ES-I3 (cell line): ENCODE results near the gene PELI3.
"Not testable (repeated sequence)": the region's sequence is repeated elsewhere in the genome, so short reads cannot be mapped to it uniquely, and the experiment has no call there.

Experiments used
- H3K36me3 ChIP-seq: 2 replicates; pipeline ENCODE4 v1.6.1; 2013; ENCODE audit warnings: mild to moderate bottlenecking, low read length, control low read depth, moderate library complexity; ENCODE audit not compliant: insufficient read depth
- H3K4me1 ChIP-seq: 2 replicates; pipeline ENCODE4 v1.6.1; 2013; ENCODE audit warnings: mild to moderate bottlenecking, control low read depth, low read length; ENCODE audit not compliant: insufficient read depth
- H3K9ac ChIP-seq: 2 replicates; pipeline ENCODE4 v1.6.1; 2013; ENCODE audit warnings: low read depth, mild to moderate bottlenecking, low read length, moderate library complexity
- H3K9me3 ChIP-seq: 2 replicates; pipeline ENCODE4 v1.6.1; 2013; ENCODE audit warnings: mild to moderate bottlenecking, low read length, moderate library complexity; ENCODE audit not compliant: control insufficient read depth, insufficient read depth

Gene PELI3

GRCh38 chr11:66432597-66432996 is 34.1 kb upstream of the PELI3 start:
- no peaks in the 10 kb centered on the region for H3K4me1 ChIP-seq
- no peaks in the 10 kb centered on the region for H3K9me3 ChIP-seq
- H3K9ac ChIP-seq = no peak overlapping the region
- peaks cover 10% of the 10 kb centered on the region; the same call in 1 of the 2 replicates for H3K36me3 ChIP-seq

- Histone ChIP-seq H3K36me3 (peaks cover 10% of the 10 kb centered on the region; the same call in 1 of the 2 replicates), H3K9ac (peak overlapping the region; percentile 84), H3K9me3 (peaks cover 3% of the 10 kb centered on the region; the same call in 1 of the 2 replicates), H3K4me1 (no peaks in the 10 kb centered on the region)
These were observed 28.7 kb upstream of the PELI3 start for GRCh38 chr11:66437979-66438503.

DNA sequence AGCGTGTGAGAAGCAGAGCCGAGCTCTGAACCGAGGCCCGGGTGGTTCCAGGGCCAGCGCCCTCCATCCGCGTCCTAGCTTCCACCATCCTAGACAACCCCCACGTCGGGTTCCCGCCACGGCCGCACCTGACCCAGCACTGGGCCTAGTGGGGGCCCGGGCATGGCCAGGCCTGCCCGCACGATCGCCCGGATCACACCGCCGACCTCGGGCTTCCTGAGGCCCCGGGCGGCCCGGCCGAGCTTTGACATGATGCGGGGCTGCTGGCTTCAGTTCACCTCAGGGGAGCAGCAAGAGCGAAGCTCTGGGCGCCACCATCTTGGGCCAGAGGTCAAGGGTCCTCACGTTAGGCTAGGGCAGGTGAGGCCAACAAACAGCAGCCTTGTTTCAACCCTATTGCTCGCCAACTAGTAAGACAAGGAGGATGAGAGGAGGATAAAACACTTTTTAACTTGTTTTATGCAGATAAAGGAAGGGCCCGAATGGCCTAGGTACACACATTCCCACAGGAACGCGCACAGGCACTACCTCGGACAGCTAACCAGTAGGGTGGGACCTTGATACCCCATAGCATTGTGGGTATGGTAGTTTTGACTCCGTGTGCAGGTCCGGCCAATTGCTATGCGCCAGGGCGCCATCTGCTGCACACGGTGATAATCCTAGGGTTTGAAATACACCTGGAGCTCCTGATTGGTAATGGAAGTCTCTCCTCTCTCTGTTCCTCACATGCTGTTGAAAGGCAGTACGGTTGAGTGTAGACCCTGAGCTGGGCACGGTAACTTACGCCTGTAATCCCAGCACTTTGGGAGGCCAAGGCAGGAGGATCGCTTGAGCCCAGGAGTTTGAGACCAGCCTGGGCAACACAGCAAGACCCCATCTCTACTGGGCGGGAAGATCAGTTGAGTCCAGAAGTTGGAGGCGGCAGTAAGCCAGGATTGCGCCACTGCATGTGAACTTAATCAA is 27.9 kb upstream of the PELI3 start, which contains the start of gene MRPL11:
Gene MRPL11, minus strand, starts transcription at position 345 of the 963 bp plus-strand sequence. Its CDS starts 94 bp downstream, at position 251.
- peaks cover 10% of the 10 kb centered on the region; the same call in 1 of the 2 replicates for H3K36me3 ChIP-seq
- H3K9ac ChIP-seq = peak within 1 kb of the TSS; percentile 84
- H3K4me1 ChIP-seq = no peaks in the 10 kb centered on the region

GRCh38 chr11:66440101-66440939 is 26.4 kb upstream of the PELI3 start:
- H3K9ac ChIP-seq, H3K36me3 ChIP-seq, H3K4me1 ChIP-seq, H3K9me3 ChIP-seq: not testable (repeated sequence)

More for the DNA sequence above, 27.9 kb upstream of the PELI3 start, which contains the start of gene MRPL11:
- peaks cover 7% of the 10 kb centered on the region for H3K9me3 ChIP-seq

DNA sequence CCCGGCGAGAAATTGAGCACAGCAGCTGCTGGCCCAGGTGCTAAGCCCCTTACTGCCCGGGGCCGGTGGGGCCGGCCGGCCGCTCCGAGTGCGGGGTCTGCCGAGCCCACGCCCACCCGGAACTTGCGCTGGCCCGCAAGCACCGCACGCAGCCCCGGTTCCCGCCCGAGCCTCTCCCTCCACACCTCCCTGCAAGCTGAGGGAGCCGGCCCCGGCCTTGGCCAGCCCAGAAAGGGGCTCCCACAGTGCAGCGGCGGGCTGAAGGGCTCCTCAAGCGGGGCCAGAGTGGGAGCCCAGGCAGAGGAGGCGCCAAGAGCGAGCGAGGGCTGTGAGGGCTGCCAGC is 25.8 kb upstream of the PELI3 start:
- not testable (repeated sequence) for H3K4me1 ChIP-seq, H3K36me3 ChIP-seq, H3K9me3 ChIP-seq, H3K9ac ChIP-seq

GRCh38 chr11:66443602-66444001 is 23.1 kb upstream of the PELI3 start:
- no peak overlapping the region for H3K9ac ChIP-seq
- peaks cover 7% of the 10 kb centered on the region for H3K9me3 ChIP-seq
- H3K36me3 ChIP-seq = no peaks in the 10 kb centered on the region
- no peaks in the 10 kb centered on the region for H3K4me1 ChIP-seq

- Histone ChIP-seq H3K9me3 (peaks cover 7% of the 10 kb centered on the region), H3K9ac (no peak overlapping the region), H3K4me1 (no peaks in the 10 kb centered on the region), H3K36me3 (no peaks in the 10 kb centered on the region)
These were observed 19.7 kb upstream of the PELI3 start for GRCh38 chr11:66447012-66447411.

GRCh38 chr11:66448523-66448922 is 18.2 kb upstream of the PELI3 start:
- Histone ChIP-seq H3K36me3 (no peaks in the 10 kb centered on the region), H3K4me1 (no peaks in the 10 kb centered on the region), H3K9ac (no peak overlapping the region), H3K9me3 (peaks cover under 1% of the 10 kb centered on the region)

DNA sequence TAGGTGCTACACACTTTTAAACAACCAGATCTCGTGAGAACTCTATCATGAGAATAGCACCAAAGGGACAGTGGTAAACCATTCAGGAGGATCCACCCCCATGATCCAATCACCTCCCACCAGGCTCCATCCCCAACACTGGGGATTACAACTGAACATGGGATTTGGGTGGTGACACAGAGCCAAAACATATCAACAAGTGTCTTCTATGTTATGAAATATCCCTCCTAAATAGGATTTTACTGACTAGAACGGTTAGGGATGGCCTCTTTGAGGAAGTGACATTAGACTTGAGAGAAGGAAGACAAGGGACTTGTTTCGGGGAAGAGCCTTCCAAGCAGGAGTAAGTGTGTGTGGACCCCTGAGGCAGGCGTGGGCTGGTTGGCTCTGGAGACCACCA is 16.1 kb upstream of the PELI3 start:
- no peaks in the 10 kb centered on the region for H3K4me1 ChIP-seq
- H3K36me3 ChIP-seq = no peaks in the 10 kb centered on the region
- no peak overlapping the region for H3K9ac ChIP-seq
- H3K9me3 ChIP-seq = no peaks in the 10 kb centered on the region

DNA sequence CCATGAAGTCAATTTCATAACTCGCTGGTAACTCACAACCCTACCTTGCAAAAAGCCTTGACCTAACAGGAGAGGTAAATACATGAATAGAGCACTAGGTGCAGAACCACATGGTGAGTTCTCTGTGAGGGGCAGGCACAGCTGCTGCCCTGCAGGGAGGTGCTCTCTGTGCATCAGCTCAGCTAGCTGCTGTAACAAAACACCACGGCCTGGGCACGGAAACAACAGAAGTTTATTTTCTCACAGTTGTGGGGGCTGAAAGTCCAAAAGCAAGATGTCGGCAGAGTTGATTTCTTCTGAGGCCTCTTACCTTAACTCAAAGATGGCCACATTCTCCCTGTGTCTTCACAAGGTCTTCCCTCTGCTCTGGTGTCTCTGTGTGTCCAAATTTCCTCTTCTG is 15.0 kb upstream of the PELI3 start:
- no peaks in the 10 kb centered on the region for H3K4me1 ChIP-seq
- H3K9me3 ChIP-seq = no peaks in the 10 kb centered on the region
- no peaks in the 10 kb centered on the region for H3K36me3 ChIP-seq
- no peak overlapping the region for H3K9ac ChIP-seq

GRCh38 chr11:66454247-66454646 is 12.5 kb upstream of the PELI3 start:
- no peak overlapping the region for H3K9ac ChIP-seq
- no peaks in the 10 kb centered on the region for H3K4me1 ChIP-seq
- no peaks in the 10 kb centered on the region for H3K36me3 ChIP-seq
- no peaks in the 10 kb centered on the region for H3K9me3 ChIP-seq

- Histone ChIP-seq H3K36me3 (no peaks in the 10 kb centered on the region), H3K4me1 (no peaks in the 10 kb centered on the region), H3K9me3 (no peaks in the 10 kb centered on the region), H3K9ac (no peak overlapping the region)
These were observed 11.9 kb upstream of the PELI3 start for GRCh38 chr11:66454828-66455227.

DNA sequence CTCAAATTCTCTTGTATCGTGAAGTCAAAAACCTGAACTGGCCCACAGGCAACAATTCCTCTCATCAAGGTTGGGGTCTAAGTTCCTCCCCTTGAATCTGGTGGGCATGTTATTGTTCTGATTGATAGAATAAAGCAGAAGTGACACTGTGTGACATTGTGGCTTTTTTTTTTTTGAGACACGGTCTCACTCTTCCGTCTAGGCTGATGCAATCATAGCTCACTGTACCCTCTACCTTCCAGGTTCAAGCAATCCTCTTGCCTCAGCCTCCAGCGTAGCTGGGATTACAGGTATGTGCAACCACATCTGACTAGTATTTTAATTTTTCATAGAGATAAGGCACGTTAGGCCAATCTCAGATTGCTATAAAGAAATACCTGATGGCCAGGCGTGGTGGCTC is 8.9 kb upstream of the PELI3 start:
- Histone ChIP-seq H3K36me3 (no peaks in the 10 kb centered on the region), H3K9ac (no peak overlapping the region), H3K4me1 (no peaks in the 10 kb centered on the region), H3K9me3 (no peaks in the 10 kb centered on the region)

- H3K9me3 ChIP-seq = no peaks in the 10 kb centered on the region
- H3K36me3 ChIP-seq = no peaks in the 10 kb centered on the region
- H3K9ac ChIP-seq = no peak overlapping the region
- H3K4me1 ChIP-seq = no peaks in the 10 kb centered on the region
These were observed 7.4 kb upstream of the PELI3 start for GRCh38 chr11:66459138-66459778.
